Endothelial cell of umbilical vein (primary cell): ENCODE results near the gene IL32.

Source experiments
- EZH2 ChIP-seq: IDR thresholded peaks from 2 replicates; pipeline ENCODE4 v1.6.1; 2012; ENCODE audit warnings: borderline replicate concordance, low read depth, mild to moderate bottlenecking, moderate library complexity, low read length, inconsistent platforms; ENCODE audit not compliant: severe bottlenecking
- FOS ChIP-seq: IDR thresholded peaks from 2 replicates; pipeline ENCODE4 v1.6.1; 2011; ENCODE audit warnings: mild to moderate bottlenecking, low read length, moderate library complexity, borderline replicate concordance; ENCODE audit not compliant: insufficient read depth
- GATA2 ChIP-seq: IDR thresholded peaks from 2 replicates; pipeline ENCODE4 v1.7.0; 2011; ENCODE audit warnings: low read depth, mild to moderate bottlenecking, moderate library complexity, mixed read lengths, low read length; ENCODE audit not compliant: insufficient read length, insufficient read depth
- MYC ChIP-seq: IDR thresholded peaks from one replicate; pipeline ENCODE4 v1.6.1; 2011; ENCODE audit warnings: mild to moderate bottlenecking, low read depth, low read length
- POLR2A ChIP-seq: IDR thresholded peaks from 2 replicates; pipeline ENCODE4 v1.6.1; 2012; ENCODE audit warnings: low read depth, mild to moderate bottlenecking, control low read depth, low read length
- POLR2AphosphoS5 ChIP-seq: IDR thresholded peaks from 2 replicates; pipeline ENCODE4 v1.6.1; 2012; ENCODE audit warnings: low read depth, mild to moderate bottlenecking, control low read depth, low read length, moderate library complexity; ENCODE audit not compliant: insufficient read depth
- TF ChIP-seq, protein P1 (sequence below): IDR thresholded peaks from 2 replicates; pipeline ENCODE4 v1.6.1; 2011; ENCODE audit not compliant: insufficient read depth, insufficient read length
- TF ChIP-seq, protein P2 (sequence below), 2 donors: IDR thresholded peaks; 1 replicate in 1 of 2; 2 replicates in 1 of 2; pipeline ENCODE4 v1.5.1; 2011; ENCODE audit warnings: low read length in 2 of 2, mild to moderate bottlenecking in 2 of 2, moderate library complexity in 2 of 2, control low read depth in 1 of 2, inconsistent platforms in 1 of 2, low read depth in 1 of 2; ENCODE audit not compliant: insufficient read depth in 1 of 2; ENCODE audit errors: extremely low read depth in 1 of 2

DNA sequence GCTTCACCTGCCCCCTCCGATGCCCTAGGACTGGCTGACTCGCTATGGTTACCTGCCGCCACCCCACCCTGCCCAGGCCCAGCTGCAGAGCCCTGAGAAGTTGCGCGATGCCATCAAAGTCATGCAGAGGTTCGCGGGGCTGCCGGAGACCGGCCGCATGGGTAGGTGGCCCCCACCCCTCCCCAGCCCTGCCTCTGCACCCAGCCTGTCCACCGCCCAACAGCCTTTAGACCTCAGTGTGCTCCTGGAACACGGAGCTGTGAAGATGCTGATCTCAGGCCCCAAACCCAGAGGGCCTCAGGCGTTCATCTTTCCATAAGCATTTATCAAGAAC, 18.1 kb upstream of the IL32 start:
- no peak for TF ChIP-seq POLR2AphosphoS5
- TF ChIP-seq, protein P1, sequence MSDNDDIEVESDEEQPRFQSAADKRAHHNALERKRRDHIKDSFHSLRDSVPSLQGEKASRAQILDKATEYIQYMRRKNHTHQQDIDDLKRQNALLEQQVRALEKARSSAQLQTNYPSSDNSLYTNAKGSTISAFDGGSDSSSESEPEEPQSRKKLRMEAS = no peak
- TF ChIP-seq, protein P2, sequence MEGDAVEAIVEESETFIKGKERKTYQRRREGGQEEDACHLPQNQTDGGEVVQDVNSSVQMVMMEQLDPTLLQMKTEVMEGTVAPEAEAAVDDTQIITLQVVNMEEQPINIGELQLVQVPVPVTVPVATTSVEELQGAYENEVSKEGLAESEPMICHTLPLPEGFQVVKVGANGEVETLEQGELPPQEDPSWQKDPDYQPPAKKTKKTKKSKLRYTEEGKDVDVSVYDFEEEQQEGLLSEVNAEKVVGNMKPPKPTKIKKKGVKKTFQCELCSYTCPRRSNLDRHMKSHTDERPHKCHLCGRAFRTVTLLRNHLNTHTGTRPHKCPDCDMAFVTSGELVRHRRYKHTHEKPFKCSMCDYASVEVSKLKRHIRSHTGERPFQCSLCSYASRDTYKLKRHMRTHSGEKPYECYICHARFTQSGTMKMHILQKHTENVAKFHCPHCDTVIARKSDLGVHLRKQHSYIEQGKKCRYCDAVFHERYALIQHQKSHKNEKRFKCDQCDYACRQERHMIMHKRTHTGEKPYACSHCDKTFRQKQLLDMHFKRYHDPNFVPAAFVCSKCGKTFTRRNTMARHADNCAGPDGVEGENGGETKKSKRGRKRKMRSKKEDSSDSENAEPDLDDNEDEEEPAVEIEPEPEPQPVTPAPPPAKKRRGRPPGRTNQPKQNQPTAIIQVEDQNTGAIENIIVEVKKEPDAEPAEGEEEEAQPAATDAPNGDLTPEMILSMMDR (IDR thresholded peaks at IDR 0.05; ENCODE audit: extremely low read depth in 1 of 2, insufficient read depth in 1 of 2, low read depth in 1 of 2, low read length in 2 of 2) = no peak
- no peak for TF ChIP-seq POLR2A
- TF ChIP-seq GATA2 = no peak
- TF ChIP-seq EZH2 = no peak
- no peak for TF ChIP-seq FOS
- no peak for TF ChIP-seq MYC
